ENCODE measurements around the gene NRN1L. TPM values are rescaled to one million over a fixed set of nuclear protein-coding genes. Genes with fewer than 3 reads are reported as not detected.

The NRN1L gene
- total RNA-seq, 1 experiment from 2014 or later = 1.1 TPM

- ATAC-seq (no peak), DNase-seq (ENCODE audit: low read depth, low spot score) (no peak)
- Histone ChIP-seq H3K36me3 (ENCODE audit: control insufficient read depth, insufficient read depth, low read length) (no peaks in the 10 kb centered on the region; the same call in none of the 2 replicates), H3K4me1 (ENCODE audit: control insufficient read depth, insufficient read depth, low read length) (peaks cover under 1% of the 10 kb centered on the region; the same call in 1 of the 2 replicates), H3K9me3 (ENCODE audit: control insufficient read depth, insufficient read depth, low read depth, low read length) (no peaks in the 10 kb centered on the region), H3K4me3 (ENCODE audit: low read depth in 2 of 2, low read length in 2 of 2) (no peak overlapping the region), H3K27me3 (ENCODE audit: control insufficient read depth, insufficient read depth, low read length) (no peaks in the 10 kb centered on the region), H3K27ac (ENCODE audit: low read length) (no peak overlapping the region)
- no TSS peak for BruUV-seq (replicated peaks)
- TF ChIP-seq REST (IDR thresholded peaks at IDR 0.05; ENCODE audit: insufficient read depth in 1 of 2, low read depth in 2 of 2, low read length in 1 of 2) (no peak), POLR2AphosphoS5 (IDR thresholded peaks at IDR 0.05; ENCODE audit: low read depth, low read length) (no peak), SIN3A (IDR thresholded peaks at IDR 0.05; ENCODE audit: borderline replicate concordance, insufficient read depth, low read depth, low read length) (no peak), TCF7L2 (IDR thresholded peaks at IDR 0.05; ENCODE audit: low read depth, low read length) (no peak)
- TF ChIP-seq, protein P1, sequence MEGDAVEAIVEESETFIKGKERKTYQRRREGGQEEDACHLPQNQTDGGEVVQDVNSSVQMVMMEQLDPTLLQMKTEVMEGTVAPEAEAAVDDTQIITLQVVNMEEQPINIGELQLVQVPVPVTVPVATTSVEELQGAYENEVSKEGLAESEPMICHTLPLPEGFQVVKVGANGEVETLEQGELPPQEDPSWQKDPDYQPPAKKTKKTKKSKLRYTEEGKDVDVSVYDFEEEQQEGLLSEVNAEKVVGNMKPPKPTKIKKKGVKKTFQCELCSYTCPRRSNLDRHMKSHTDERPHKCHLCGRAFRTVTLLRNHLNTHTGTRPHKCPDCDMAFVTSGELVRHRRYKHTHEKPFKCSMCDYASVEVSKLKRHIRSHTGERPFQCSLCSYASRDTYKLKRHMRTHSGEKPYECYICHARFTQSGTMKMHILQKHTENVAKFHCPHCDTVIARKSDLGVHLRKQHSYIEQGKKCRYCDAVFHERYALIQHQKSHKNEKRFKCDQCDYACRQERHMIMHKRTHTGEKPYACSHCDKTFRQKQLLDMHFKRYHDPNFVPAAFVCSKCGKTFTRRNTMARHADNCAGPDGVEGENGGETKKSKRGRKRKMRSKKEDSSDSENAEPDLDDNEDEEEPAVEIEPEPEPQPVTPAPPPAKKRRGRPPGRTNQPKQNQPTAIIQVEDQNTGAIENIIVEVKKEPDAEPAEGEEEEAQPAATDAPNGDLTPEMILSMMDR (IDR thresholded peaks at IDR 0.05) = no peak
- ChIA-PET CTCF (interaction anchor here (0.5 kb wide), 1 partner anchor 1536 kb away, joined by 3 read pairs; no protein-coding TSS in a partner anchor), POLR2A (no interaction called here)
- in situ Hi-C loops (cut with HindIII; ENCODE audit: low pct_unique_long_range_greater_than_20kb, low sequenced_read_pairs) = no loop called here
- intact Hi-C loops (cut with micrococcal nuclease; ENCODE audit: unreplicated experiment) = no loop called here
Observed at GRCh38 chr16:67879936-67880335, 4.7 kb upstream of the NRN1L start.

DNA sequence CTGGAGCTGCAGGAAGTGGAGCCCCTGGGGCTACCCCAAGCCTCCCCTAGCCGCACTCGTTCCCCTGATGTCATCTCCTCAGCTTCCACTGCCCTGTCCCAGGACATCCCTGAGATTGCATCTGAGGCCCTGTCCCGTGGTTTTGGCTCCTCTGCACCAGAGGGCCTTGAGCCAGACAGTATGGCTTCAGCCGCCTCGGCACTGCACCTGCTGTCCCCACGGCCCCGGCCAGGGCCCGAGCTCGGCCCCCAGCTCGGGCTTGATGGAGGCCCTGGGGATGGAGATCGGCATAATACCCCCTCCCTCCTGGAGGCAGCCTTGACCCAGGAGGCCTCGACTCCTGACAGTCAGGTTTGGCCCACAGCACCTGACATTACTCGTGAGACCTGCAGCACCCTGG is 4.1 kb upstream of the NRN1L start:
- POLR2A ChIA-PET = no interaction called here
- ATAC-seq (no peak), DNase-seq (ENCODE audit: low read depth, low spot score) (no peak)
- no peak overlapping the region for H3K4me3 ChIP-seq (ENCODE audit: low read depth in 2 of 2, low read length in 2 of 2)
- H3K27ac ChIP-seq (ENCODE audit: low read length) = no peak overlapping the region
- no peaks in the 10 kb centered on the region; the same call in none of the 2 replicates for H3K36me3 ChIP-seq (ENCODE audit: control insufficient read depth, insufficient read depth, low read length)
- H3K9me3 ChIP-seq (ENCODE audit: control insufficient read depth, insufficient read depth, low read depth, low read length) = no peaks in the 10 kb centered on the region
- intact Hi-C loops (cut with micrococcal nuclease; ENCODE audit: unreplicated experiment) (no loop called here), in situ Hi-C loops (cut with HindIII; ENCODE audit: low pct_unique_long_range_greater_than_20kb, low sequenced_read_pairs) (no loop called here)
- no TSS peak for BruUV-seq (replicated peaks)
- CTCF ChIA-PET = no interaction called here
- no peaks in the 10 kb centered on the region for H3K27me3 ChIP-seq (ENCODE audit: control insufficient read depth, insufficient read depth, low read length)
- TF ChIP-seq REST (IDR thresholded peaks at IDR 0.05; ENCODE audit: insufficient read depth in 1 of 2, low read depth in 2 of 2, low read length in 1 of 2) = no peak
- TF ChIP-seq, protein P1 (IDR thresholded peaks at IDR 0.05) = no peak
- TF ChIP-seq SIN3A (IDR thresholded peaks at IDR 0.05; ENCODE audit: borderline replicate concordance, insufficient read depth, low read depth, low read length) = no peak
- TF ChIP-seq POLR2AphosphoS5 (IDR thresholded peaks at IDR 0.05; ENCODE audit: low read depth, low read length) = no peak
- TF ChIP-seq TCF7L2 (IDR thresholded peaks at IDR 0.05; ENCODE audit: low read depth, low read length) = no peak
- H3K4me1 ChIP-seq (ENCODE audit: control insufficient read depth, insufficient read depth, low read length) = no peaks in the 10 kb centered on the region

Data from Panc1 (cell line).